Endothelial cell of umbilical vein (primary cell): ENCODE measurements around the gene BCL2A1. TPM values are rescaled to one million over a fixed set of nuclear protein-coding genes. Genes with fewer than 3 reads are reported as not detected.

Experiments
- BruUV-seq: library from RNA; stranded (reverse); fragments of 400-500 nt; replicated peaks from 2 replicates; lab custom pipeline; 2021; lab: Mats Ljungman, UMichigan
- CTCF ChIA-PET: fragments of 300-600, 350-600 bp; sonication (Branson Sonifier 250); formaldehyde crosslinking; loops from one replicate; lab custom pipeline; 2021; ENCODE audit warnings: antibody characterized with exemption, inconsistent platforms; lab: Charles Lee
- POLR2A ChIA-PET: fragments of 300-600, 350-600 bp; sonication (Branson Sonifier 250); formaldehyde crosslinking; loops from one replicate; lab custom pipeline; 2021; ENCODE audit warnings: antibody characterized with exemption, inconsistent platforms; lab: Charles Lee
- DNase-seq: peaks from one replicate; pipeline ENCODE4 v3.0.0-alpha.2; 2011; ENCODE audit warnings: low read depth, low spot score
- FAIRE-seq: peaks from 2 replicates; lab custom pipeline; 2011; peaks lifted over from hg19 to GRCh38; lab: Jason Lieb, UNC
- H2AFZ ChIP-seq: 2 replicates; pipeline ENCODE4 v1.6.0; 2012; ENCODE audit warnings: low read depth, low read length, control low read depth, inconsistent platforms
- H3K27ac ChIP-seq: 2 replicates; pipeline ENCODE4 v1.5.1; 2011; ENCODE audit warnings: low read depth, mild to moderate bottlenecking, control low read depth, low read length, moderate library complexity; ENCODE audit not compliant: insufficient read depth
- H3K27me3 ChIP-seq, 2 experiments: 2 replicates each; pipeline versions ENCODE4 v1.6.0 to v1.6.1; 2011; ENCODE audit warnings: low read length in 2 of 2, mixed read lengths in 1 of 2; ENCODE audit not compliant: control insufficient read depth in 2 of 2, insufficient read depth in 2 of 2
- H3K36me3 ChIP-seq, 2 experiments: 2 replicates in 1 of 2; 3 replicates in 1 of 2; pipeline ENCODE4 v1.5.1; 2011; ENCODE audit warnings: low read length in 2 of 2, mild to moderate bottlenecking in 1 of 2, moderate library complexity in 1 of 2; ENCODE audit not compliant: control insufficient read depth in 2 of 2, insufficient read depth in 2 of 2; ENCODE audit errors: extremely low read depth in 1 of 2
- H3K4me1 ChIP-seq: 3 replicates; pipeline ENCODE4 v1.5.1; 2011; ENCODE audit warnings: mild to moderate bottlenecking, low read length; ENCODE audit not compliant: control insufficient read depth, insufficient read depth; ENCODE audit errors: extremely low read depth
- H3K4me2 ChIP-seq: 2 replicates; pipeline ENCODE4 v1.6.1; 2011; ENCODE audit warnings: low read length, control low read depth, mixed read lengths; ENCODE audit not compliant: insufficient read depth
- H3K4me3 ChIP-seq, 3 experiments: fragments of 200-600 bp in 1 of 3; sonication (generic), shearing (Covaris generic) in 1 of 3; replicated peaks in 1 of 3; 2 replicates each; pipeline ENCODE4 v1.5.1; 2011 to 2016; ENCODE audit warnings: control low read depth in 3 of 3, low read length in 3 of 3, mild to moderate bottlenecking in 2 of 3, inconsistent platforms in 1 of 3, low read depth in 1 of 3, moderate library complexity in 1 of 3; ENCODE audit not compliant: insufficient read depth in 1 of 3
- H3K79me2 ChIP-seq: 2 replicates; pipeline ENCODE4 v1.6.0; 2012; ENCODE audit warnings: low read length, inconsistent platforms; ENCODE audit not compliant: control insufficient read depth, insufficient read depth
- H3K9ac ChIP-seq: replicated peaks from 2 replicates; pipeline ENCODE3; 2011; ENCODE audit warnings: low read length, control low read depth; ENCODE audit not compliant: insufficient read depth; ENCODE audit errors: extremely low read depth
- H3K9me1 ChIP-seq: replicated peaks from 3 replicates; pipeline ENCODE4 v1.6.0; 2011; ENCODE audit warnings: mild to moderate bottlenecking, low read length; ENCODE audit not compliant: control insufficient read depth, insufficient read depth; ENCODE audit errors: extremely low read depth
- H3K9me3 ChIP-seq: replicated peaks from 2 replicates; pipeline ENCODE4 v1.5.1; 2012; ENCODE audit warnings: low read length, inconsistent platforms; ENCODE audit not compliant: control insufficient read depth, insufficient read depth
- H4K20me1 ChIP-seq: replicated peaks from 2 replicates; pipeline ENCODE3; 2011; ENCODE audit warnings: mild to moderate bottlenecking, low read length; ENCODE audit not compliant: control insufficient read depth, insufficient read depth; ENCODE audit errors: extremely low read depth
- CTCF ChIP-seq, 2 donors: IDR thresholded peaks; 1 replicate in 1 of 2; 2 replicates in 1 of 2; pipeline ENCODE4 v1.5.1; 2011; ENCODE audit warnings: low read length in 2 of 2, mild to moderate bottlenecking in 2 of 2, moderate library complexity in 2 of 2, control low read depth in 1 of 2, inconsistent platforms in 1 of 2, low read depth in 1 of 2; ENCODE audit not compliant: insufficient read depth in 1 of 2; ENCODE audit errors: extremely low read depth in 1 of 2
- EZH2 ChIP-seq: IDR thresholded peaks from 2 replicates; pipeline ENCODE4 v1.6.1; 2012; ENCODE audit warnings: borderline replicate concordance, low read depth, mild to moderate bottlenecking, moderate library complexity, low read length, inconsistent platforms; ENCODE audit not compliant: severe bottlenecking
- FOS ChIP-seq: IDR thresholded peaks from 2 replicates; pipeline ENCODE4 v1.6.1; 2011; ENCODE audit warnings: mild to moderate bottlenecking, low read length, moderate library complexity, borderline replicate concordance; ENCODE audit not compliant: insufficient read depth
- GATA2 ChIP-seq: IDR thresholded peaks from 2 replicates; pipeline ENCODE4 v1.7.0; 2011; ENCODE audit warnings: low read depth, mild to moderate bottlenecking, moderate library complexity, mixed read lengths, low read length; ENCODE audit not compliant: insufficient read length, insufficient read depth
- JUN ChIP-seq: IDR thresholded peaks from 2 replicates; pipeline ENCODE4 v1.6.1; 2011; ENCODE audit warnings: borderline replicate concordance, low read depth; ENCODE audit not compliant: insufficient read length, insufficient read depth
- MAX ChIP-seq: IDR thresholded peaks from 2 replicates; pipeline ENCODE4 v1.6.1; 2011; ENCODE audit not compliant: insufficient read depth, insufficient read length
- MYC ChIP-seq: IDR thresholded peaks from one replicate; pipeline ENCODE4 v1.6.1; 2011; ENCODE audit warnings: mild to moderate bottlenecking, low read depth, low read length
- POLR2A ChIP-seq: IDR thresholded peaks from 2 replicates; pipeline ENCODE4 v1.6.1; 2012; ENCODE audit warnings: low read depth, mild to moderate bottlenecking, control low read depth, low read length
- POLR2AphosphoS5 ChIP-seq: IDR thresholded peaks from 2 replicates; pipeline ENCODE4 v1.6.1; 2012; ENCODE audit warnings: low read depth, mild to moderate bottlenecking, control low read depth, low read length, moderate library complexity; ENCODE audit not compliant: insufficient read depth
- dilution Hi-C: fragments of 300-500 bp; cut with MboI; formaldehyde crosslinking; loops from one replicate; pipeline ENCODE4 v1.15.0; 2019; ENCODE audit warnings: low sequenced_read_pairs; ENCODE audit not compliant: extremely low pct_ligation_motif_present
- intact Hi-C: fragments of 100-400 bp; cut with micrococcal nuclease; formaldehyde crosslinking; loops from one replicate; pipeline ENCODE4 v1.10.0; 2022
- polyA plus RNA-seq, 4 experiments: library from polyadenylated mRNA; depleted of rRNA in 3 of 4; stranded (reverse) in 3 of 4; unstranded in 1 of 4; fragments of >200 nt; gene quantifications; 2 replicates each; pipeline versions ENCODE4 v1.2.1 to v1.2.3, GENCODE V29; 2011 to 2012; ENCODE audit warnings: missing spikeins in 1 of 4
- total RNA-seq: library from RNA; stranded (reverse); gene quantifications from 2 replicates; pipeline ENCODE4 v1.2.3, GENCODE V29; 2021

Gene BCL2A1
- total and polyA plus RNA-seq, 2 donors (not counting 3 experiments of a cell fraction or from before 2014, with no cell fraction given), result not detected

- DNase-seq, result no peak
- Histone ChIP-seq H3K4me1 (no peaks in the 10 kb centered on the region), H3K4me3 (no peak overlapping the region), H3K36me3 (no peaks in the 10 kb centered on the region), H3K79me2 (no peaks in the 10 kb centered on the region), H3K27ac (no peak overlapping the region), H4K20me1 (no peaks in the 10 kb centered on the region), H3K9me1 (no peaks in the 10 kb centered on the region), H3K9ac (no peak overlapping the region), H3K9me3 (no peaks in the 10 kb centered on the region), H3K4me2 (no peak overlapping the region), H3K27me3 (no peaks in the 10 kb centered on the region), H2AFZ (no peak overlapping the region)
- no TSS peak for BruUV-seq
- POLR2A ChIA-PET, result no interaction called here
- TF ChIP-seq FOS (no peak), EZH2 (no peak), CTCF (IDR thresholded peaks at IDR 0.05; ENCODE audit: extremely low read depth in 1 of 2, insufficient read depth in 1 of 2, low read depth in 1 of 2, low read length in 2 of 2) (no peak), POLR2A (no peak), MAX (no peak), JUN (no peak), MYC (no peak), GATA2 (no peak), POLR2AphosphoS5 (no peak)
- CTCF ChIA-PET, result no interaction called here
- intact Hi-C loops, result no loop called here
- FAIRE-seq, result no peak
- dilution Hi-C loops, result no loop called here
These were observed 16.3 kb downstream of the BCL2A1 start for GRCh38 chr15:79954661-79955060.
